Activated CD4-positive, alpha-beta T cell treated with anti-CD3 and anti-CD28 coated beads, Interleukin-2, amount 10 ng/mL, durations not matched to agents 7 days and 5 days (primary cell): ENCODE data around the gene PTPRM. TPM values are rescaled to one million over a fixed set of nuclear protein-coding genes. Genes with fewer than 3 reads are reported as not detected.

Experiments used
- CTCF ChIA-PET: fragments of 350-600 bp; sonication (Branson Sonifier 250); formaldehyde crosslinking; loops from one replicate; lab custom pipeline; 2021; ENCODE audit warnings: antibody characterized with exemption; lab: Charles Lee
- POLR2A ChIA-PET: fragments of 350-600 bp; sonication (Branson Sonifier 250); formaldehyde crosslinking; loops from one replicate; lab custom pipeline; 2021; ENCODE audit warnings: antibody characterized with exemption; lab: Charles Lee
- DNase-seq: peaks from one replicate; pipeline ENCODE4 v3.0.0-alpha.2; 2020
- H3K27ac Mint-ChIP-seq: one replicate; pipeline ENCODE4 v1.8.0; 2021; ENCODE audit warnings: mild to moderate bottlenecking, moderate library complexity, mixed read lengths
- H3K27me3 Mint-ChIP-seq: one replicate; pipeline ENCODE4 v1.8.0; 2021; ENCODE audit warnings: mixed read lengths
- H3K36me3 Mint-ChIP-seq: one replicate; pipeline ENCODE4 v1.8.0; 2021; ENCODE audit warnings: low read depth, mixed read lengths
- H3K4me1 Mint-ChIP-seq: one replicate; pipeline ENCODE4 v1.8.0; 2021; ENCODE audit warnings: mixed read lengths
- H3K4me3 Mint-ChIP-seq: one replicate; pipeline ENCODE4 v1.8.0; 2021; ENCODE audit warnings: mild to moderate bottlenecking, moderate library complexity, mixed read lengths
- H3K9me3 Mint-ChIP-seq: one replicate; pipeline ENCODE4 v1.8.0; 2021; ENCODE audit warnings: mixed read lengths
- total RNA-seq, 2 experiments: library from RNA; stranded (reverse); gene quantifications; one replicate each; pipeline ENCODE4 v1.2.3, GENCODE V29; 2021

The PTPRM gene
- total RNA-seq, 2 experiments from 2014 or later, result 5.1 to 10.5 TPM

GRCh38 chr18:8286303-8286702 is 719.2 kb downstream of the PTPRM start:
- no peak overlapping the region for H3K4me3 Mint-ChIP-seq
- CTCF ChIA-PET, result no interaction called here
- H3K27me3 Mint-ChIP-seq, result no peaks in the 10 kb centered on the region
- no peaks in the 10 kb centered on the region for H3K9me3 Mint-ChIP-seq
- H3K27ac Mint-ChIP-seq, result no peak overlapping the region
- H3K4me1 Mint-ChIP-seq, result no peaks in the 10 kb centered on the region
- DNase-seq, result no peak
- POLR2A ChIA-PET, result no interaction called here
- H3K36me3 Mint-ChIP-seq, result no peaks in the 10 kb centered on the region

GRCh38 chr18:8287196-8287885 is 720.2 kb downstream of the PTPRM start:
- Mint-ChIP-seq H3K27ac (no peak overlapping the region), H3K4me1 (no peaks in the 10 kb centered on the region), H3K9me3 (no peaks in the 10 kb centered on the region), H3K4me3 (no peak overlapping the region), H3K36me3 (no peaks in the 10 kb centered on the region), H3K27me3 (peaks cover 2% of the 10 kb centered on the region)
- DNase-seq, result no peak
- ChIA-PET CTCF (no interaction called here), POLR2A (no interaction called here)

- H3K4me1 Mint-ChIP-seq, result no peaks in the 10 kb centered on the region
- H3K27me3 Mint-ChIP-seq, result peaks cover 2% of the 10 kb centered on the region
- ChIA-PET POLR2A (no interaction called here), CTCF (no interaction called here)
- no peaks in the 10 kb centered on the region for H3K36me3 Mint-ChIP-seq
- no peak overlapping the region for H3K4me3 Mint-ChIP-seq
- no peaks in the 10 kb centered on the region for H3K9me3 Mint-ChIP-seq
- no peak overlapping the region for H3K27ac Mint-ChIP-seq
- no peak for DNase-seq
Measured at GRCh38 chr18:8288472-8289195, 721.5 kb downstream of the PTPRM start.

- POLR2A ChIA-PET, result no interaction called here
- Mint-ChIP-seq H3K27me3 (peaks cover 2% of the 10 kb centered on the region), H3K9me3 (no peaks in the 10 kb centered on the region), H3K36me3 (no peaks in the 10 kb centered on the region), H3K4me3 (no peak overlapping the region), H3K4me1 (no peaks in the 10 kb centered on the region), H3K27ac (no peak overlapping the region)
- CTCF ChIA-PET, result no interaction called here
- DNase-seq, result no peak
Measured at GRCh38 chr18:8290435-8290834, 723.3 kb downstream of the PTPRM start.

- Mint-ChIP-seq H3K4me3 (no peak overlapping the region), H3K4me1 (no peaks in the 10 kb centered on the region), H3K9me3 (no peaks in the 10 kb centered on the region), H3K27ac (no peak overlapping the region), H3K27me3 (peaks cover 2% of the 10 kb centered on the region), H3K36me3 (no peaks in the 10 kb centered on the region)
- DNase-seq, result no peak
- ChIA-PET CTCF (no interaction called here), POLR2A (no interaction called here)
Measured at GRCh38 chr18:8290913-8291312, 723.8 kb downstream of the PTPRM start.

- peaks cover 2% of the 10 kb centered on the region for H3K27me3 Mint-ChIP-seq
- CTCF ChIA-PET, result no interaction called here
Measured at GRCh38 chr18:8293184-8293583, 726.1 kb downstream of the PTPRM start.

GRCh38 chr18:8296886-8297616 is 729.9 kb downstream of the PTPRM start:
- CTCF ChIA-PET, result no interaction called here
- Mint-ChIP-seq H3K4me1 (no peaks in the 10 kb centered on the region), H3K9me3 (no peaks in the 10 kb centered on the region), H3K36me3 (no peaks in the 10 kb centered on the region), H3K4me3 (no peak overlapping the region), H3K27ac (no peak overlapping the region), H3K27me3 (no peaks in the 10 kb centered on the region)
- DNase-seq, result no peak
- POLR2A ChIA-PET, result no interaction called here

More at GRCh38 chr18:8293184-8293583, 726.1 kb downstream of the PTPRM start:
- H3K27ac Mint-ChIP-seq, result no peak overlapping the region
- no peak for DNase-seq
- H3K36me3 Mint-ChIP-seq, result no peaks in the 10 kb centered on the region
- POLR2A ChIA-PET, result no interaction called here
- no peak overlapping the region for H3K4me3 Mint-ChIP-seq
- no peaks in the 10 kb centered on the region for H3K9me3 Mint-ChIP-seq
- H3K4me1 Mint-ChIP-seq, result no peaks in the 10 kb centered on the region

GRCh38 chr18:8298186-8298585 is 731.1 kb downstream of the PTPRM start:
- Mint-ChIP-seq H3K4me3 (no peak overlapping the region), H3K36me3 (no peaks in the 10 kb centered on the region), H3K9me3 (no peaks in the 10 kb centered on the region), H3K27me3 (no peaks in the 10 kb centered on the region), H3K4me1 (no peaks in the 10 kb centered on the region), H3K27ac (no peak overlapping the region)
- ChIA-PET CTCF (interaction anchor here (0.6 kb wide), 1 partner anchor 333 kb away, joined by 3 read pairs; no protein-coding TSS in a partner anchor), POLR2A (no interaction called here)
- no peak for DNase-seq

GRCh38 chr18:8299054-8299980 is 732.2 kb downstream of the PTPRM start:
- ChIA-PET CTCF (no interaction called here), POLR2A (no interaction called here)
- no peak for DNase-seq
- Mint-ChIP-seq H3K4me3 (no peak overlapping the region), H3K4me1 (no peaks in the 10 kb centered on the region), H3K9me3 (no peaks in the 10 kb centered on the region), H3K27me3 (no peaks in the 10 kb centered on the region), H3K36me3 (no peaks in the 10 kb centered on the region), H3K27ac (no peak overlapping the region)

- POLR2A ChIA-PET, result interaction anchor here (0.6 kb wide), 1 partner anchor 19 kb away, joined by 5 read pairs; no protein-coding TSS in a partner anchor
- Mint-ChIP-seq H3K4me1 (no peaks in the 10 kb centered on the region), H3K36me3 (no peaks in the 10 kb centered on the region)
Measured at GRCh38 chr18:8300751-8301410, 733.8 kb downstream of the PTPRM start.

GRCh38 chr18:8301427-8302172 is 734.5 kb downstream of the PTPRM start:
- DNase-seq, result no peak
- no peak overlapping the region for H3K4me3 Mint-ChIP-seq
- H3K9me3 Mint-ChIP-seq, result no peaks in the 10 kb centered on the region
- ChIA-PET CTCF (no interaction called here), POLR2A (no interaction called here)
- H3K27me3 Mint-ChIP-seq, result no peaks in the 10 kb centered on the region
- no peaks in the 10 kb centered on the region for H3K36me3 Mint-ChIP-seq
- no peak overlapping the region for H3K27ac Mint-ChIP-seq
- no peaks in the 10 kb centered on the region for H3K4me1 Mint-ChIP-seq

More at GRCh38 chr18:8300751-8301410, 733.8 kb downstream of the PTPRM start:
- CTCF ChIA-PET, result interaction anchor here (0.6 kb wide), 1 partner anchor 263 kb away, joined by 4 read pairs; no protein-coding TSS in a partner anchor
- Mint-ChIP-seq H3K9me3 (no peaks in the 10 kb centered on the region), H3K27ac (no peak overlapping the region), H3K4me3 (no peak overlapping the region), H3K27me3 (no peaks in the 10 kb centered on the region)
- DNase-seq, result no peak
